HG02943 (cell line): Measurements from ENCODE around the gene SMIM27.
"Not testable (repeated sequence)": the region's sequence is repeated elsewhere in the genome, so short reads cannot be mapped to it uniquely, and the experiment has no call there.

Experiments used
- ATAC-seq: cut with Tn5 transposase; IDR thresholded peaks from one replicate; pipeline ENCODE4 v1.9.1; 2021; ENCODE audit warnings: mild to moderate bottlenecking, low read depth, moderate library complexity; ENCODE audit not compliant: unreplicated experiment

The SMIM27 gene, protein sequence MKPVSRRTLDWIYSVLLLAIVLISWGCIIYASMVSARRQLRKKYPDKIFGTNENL

DNA sequence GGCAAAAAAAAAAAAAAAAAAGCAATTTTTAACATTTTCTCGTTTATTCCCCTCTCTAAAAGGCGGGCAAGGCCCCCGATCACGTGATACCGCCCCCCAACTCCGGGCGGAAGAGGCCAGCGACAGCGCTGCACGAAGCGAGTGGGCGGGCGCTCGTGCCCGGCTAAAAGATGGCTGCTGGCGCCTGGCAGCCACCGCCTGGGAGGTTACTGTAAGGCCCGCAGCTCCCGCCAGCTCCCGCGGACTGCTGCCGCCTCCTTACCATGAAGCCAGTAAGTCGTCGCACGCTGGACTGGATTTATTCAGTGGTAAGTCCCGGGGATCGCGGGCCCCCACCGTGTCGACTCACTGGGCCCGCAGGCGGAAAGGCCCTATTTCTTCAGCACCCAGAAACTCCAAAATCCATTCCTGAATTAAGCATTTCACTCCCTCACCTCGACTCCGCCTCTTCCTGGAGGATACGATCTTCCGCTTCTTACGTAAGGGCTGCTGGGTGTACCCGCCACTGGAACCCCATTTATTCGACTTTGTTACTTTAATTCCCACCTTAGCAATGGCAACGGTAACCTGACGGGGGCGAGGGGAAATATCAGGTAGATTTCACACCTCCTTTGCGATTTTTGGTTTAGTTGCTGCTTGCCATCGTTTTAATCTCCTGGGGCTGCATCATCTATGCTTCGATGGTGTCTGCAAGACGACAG is at the start of gene SMIM27, which contains the start of gene TOPORS:
Gene SMIM27 (plus strand): TSS at position 156 of the 701 bp plus-strand sequence. CDS start 108 bp downstream, at position 264.
Gene TOPORS (minus strand): TSS at position 415 of the 701 bp plus-strand sequence. CDS start 150 bp downstream, at position 265.
- peak; percentile 70 for ATAC-seq

DNA sequence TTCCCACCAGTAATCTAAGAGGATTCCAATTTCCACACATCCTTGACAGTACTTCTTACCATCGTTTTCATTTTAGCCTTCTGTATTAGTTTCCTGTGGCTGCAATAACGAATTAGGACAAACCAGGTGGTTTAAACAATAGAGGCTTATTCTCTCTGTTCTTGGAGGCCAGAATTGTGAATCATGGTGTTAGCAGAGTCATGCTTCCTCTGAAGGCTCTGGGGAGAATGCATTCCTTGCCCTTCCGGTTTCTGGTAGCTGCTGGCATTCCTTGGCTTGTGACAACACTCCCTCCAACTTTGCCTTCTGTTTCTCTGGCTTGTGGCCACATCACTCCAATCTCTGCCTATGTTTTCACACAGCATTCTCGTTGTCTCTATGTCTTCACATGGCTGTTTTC is 49.7 kb upstream of the SMIM27 start:
- ATAC-seq, result no peak

DNA sequence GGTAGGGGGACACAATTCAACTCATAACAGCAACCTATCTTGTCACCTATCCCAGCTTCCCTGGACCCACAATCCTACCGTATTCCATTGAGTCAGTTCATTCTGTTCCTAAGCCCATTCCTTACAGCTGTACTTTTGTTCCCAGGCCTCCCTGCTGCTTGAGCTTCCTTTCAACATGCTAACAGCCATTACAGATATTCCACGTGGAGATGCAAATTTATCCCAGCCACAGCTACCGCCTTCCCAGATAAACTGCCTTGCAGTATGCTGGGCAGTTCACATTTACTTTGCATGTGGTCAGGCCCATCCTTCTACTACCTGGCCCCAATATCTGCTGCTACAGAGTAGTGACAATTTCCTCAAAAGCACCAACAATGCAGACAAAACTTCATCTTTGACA is 49.1 kb upstream of the SMIM27 start:
- no peak for ATAC-seq

DNA sequence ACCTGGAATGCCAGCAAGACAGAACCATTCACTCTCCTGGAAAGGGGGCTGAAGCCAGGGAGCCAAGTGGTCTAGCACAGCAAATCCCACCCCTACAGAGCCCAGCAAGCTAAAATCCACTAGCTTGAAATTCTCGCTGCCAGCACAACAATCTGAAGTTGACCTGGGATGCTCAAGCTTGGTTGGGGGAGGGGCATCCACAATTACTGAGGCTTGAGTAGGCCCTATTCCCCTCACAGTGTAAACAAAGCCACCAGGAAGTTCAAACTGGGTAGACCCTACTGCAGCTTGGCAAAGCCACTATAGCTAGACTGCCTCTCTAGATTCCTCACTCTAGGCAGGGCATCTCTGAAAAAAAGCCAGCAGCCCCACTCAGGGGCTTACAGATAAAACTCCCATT is 43.4 kb upstream of the SMIM27 start:
- ATAC-seq, result no peak

DNA sequence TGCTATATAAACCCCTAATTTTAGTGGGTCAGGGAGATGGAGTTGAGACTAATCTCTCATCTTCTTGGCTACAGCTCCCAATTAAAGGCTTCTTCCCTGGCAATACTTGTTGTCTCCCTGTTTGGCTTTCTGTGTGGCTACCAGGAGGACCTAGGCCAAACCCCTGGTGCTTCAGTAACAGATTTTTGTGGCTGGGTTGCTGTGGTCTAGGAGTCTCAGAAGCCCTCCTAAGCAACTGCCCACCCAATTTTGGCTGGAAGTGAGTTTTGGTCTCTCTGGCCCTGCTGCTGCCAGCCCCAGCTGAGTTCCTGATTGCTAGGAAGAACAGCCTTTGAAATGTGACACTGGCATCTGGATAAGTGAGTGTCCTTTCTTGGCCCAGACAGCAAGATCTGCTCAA is 35.9 kb upstream of the SMIM27 start:
- no peak for ATAC-seq

DNA sequence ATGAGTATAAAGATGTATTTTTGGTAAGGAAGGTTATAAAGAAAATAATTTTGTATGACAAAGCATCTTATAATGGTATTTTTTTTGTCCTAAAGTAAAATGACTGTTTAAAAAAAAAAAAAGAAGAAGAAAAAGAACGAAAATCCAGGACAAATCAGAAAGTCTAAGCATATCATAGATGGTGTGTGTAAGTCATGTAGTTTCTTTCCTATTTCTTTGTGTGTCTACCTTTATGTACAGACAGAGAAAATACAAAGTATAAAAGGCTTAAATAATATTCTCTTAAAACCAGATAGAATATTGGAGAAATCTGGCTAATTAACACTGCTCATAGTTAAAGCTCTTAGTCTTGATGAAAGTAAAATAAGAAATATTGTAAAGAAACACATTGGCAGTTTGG is 33.9 kb upstream of the SMIM27 start:
- ATAC-seq, result no peak

DNA sequence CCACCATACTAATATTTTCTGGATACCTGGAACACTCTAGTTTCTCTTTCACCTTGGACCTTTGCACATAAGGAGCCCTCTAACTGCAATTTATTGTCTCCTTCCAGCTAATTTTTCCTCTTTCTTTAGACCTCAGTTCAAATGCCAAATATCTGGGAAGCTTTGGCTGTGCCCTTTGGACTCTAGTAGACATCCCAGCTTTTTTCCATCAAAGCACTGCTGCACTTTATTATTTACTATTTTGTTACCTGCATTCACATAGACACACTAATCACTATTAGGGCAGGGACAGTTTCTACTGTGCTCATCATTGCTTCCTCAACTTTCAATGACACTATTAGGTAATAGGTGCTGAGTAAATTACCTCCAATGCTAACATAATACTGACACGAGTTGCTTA is 28.2 kb upstream of the SMIM27 start:
- ATAC-seq, result no peak

DNA sequence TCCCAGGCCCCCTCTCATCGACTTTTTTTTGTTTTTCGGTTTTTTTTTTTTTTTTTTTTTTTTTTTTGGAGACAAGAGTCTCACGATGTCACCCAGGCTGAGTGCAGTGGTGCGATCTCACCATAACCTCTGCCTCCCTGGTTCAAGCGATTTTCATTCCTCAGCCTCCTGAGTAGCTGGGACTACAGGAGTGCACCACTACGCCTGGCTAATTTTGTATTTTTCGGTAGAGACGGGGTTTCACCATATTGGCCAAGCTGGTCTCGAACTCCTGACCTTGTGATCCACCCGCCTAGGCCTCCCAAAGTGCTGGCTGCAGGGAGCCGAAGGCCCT is 27.6 kb upstream of the SMIM27 start:
- not testable (repeated sequence) for ATAC-seq

DNA sequence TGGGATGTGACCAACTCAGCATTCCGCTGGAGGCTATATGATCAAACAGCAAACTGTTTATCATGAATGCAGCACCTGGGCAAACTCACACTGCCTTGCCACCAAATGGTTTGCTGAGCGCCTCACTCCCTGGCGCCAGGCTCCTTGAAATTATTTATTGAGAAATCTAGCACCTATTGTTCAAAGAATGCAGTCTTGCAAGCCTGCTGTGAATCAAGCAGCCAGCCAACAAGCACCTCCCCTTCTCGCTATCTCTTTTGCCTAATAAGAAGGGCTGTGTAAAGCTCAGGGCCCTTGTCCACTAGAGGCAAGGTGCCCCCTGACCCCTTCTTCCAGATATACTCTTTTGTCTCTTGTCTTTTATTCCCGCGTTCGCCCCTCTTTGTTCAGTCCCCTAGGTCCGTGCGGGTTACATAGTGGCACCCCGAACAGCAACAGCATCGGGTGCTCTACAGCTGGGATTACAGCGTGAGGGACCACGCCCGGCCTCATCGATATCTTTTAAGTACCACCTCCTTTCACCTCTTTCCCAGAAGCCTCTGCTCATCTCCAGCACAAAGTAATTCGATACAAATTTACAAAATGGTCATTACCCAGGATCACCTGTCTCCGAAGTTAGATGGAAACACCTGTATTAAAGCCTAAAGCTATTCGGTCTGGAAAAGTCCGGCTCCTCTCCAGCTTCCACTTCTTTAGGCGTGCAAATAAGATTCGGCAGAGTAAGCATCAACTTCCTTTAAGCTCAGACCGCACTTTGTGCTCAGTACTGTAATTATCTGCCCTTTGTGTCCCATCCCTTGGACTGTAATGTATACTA is 27.0 kb upstream of the SMIM27 start:
- no peak for ATAC-seq

DNA sequence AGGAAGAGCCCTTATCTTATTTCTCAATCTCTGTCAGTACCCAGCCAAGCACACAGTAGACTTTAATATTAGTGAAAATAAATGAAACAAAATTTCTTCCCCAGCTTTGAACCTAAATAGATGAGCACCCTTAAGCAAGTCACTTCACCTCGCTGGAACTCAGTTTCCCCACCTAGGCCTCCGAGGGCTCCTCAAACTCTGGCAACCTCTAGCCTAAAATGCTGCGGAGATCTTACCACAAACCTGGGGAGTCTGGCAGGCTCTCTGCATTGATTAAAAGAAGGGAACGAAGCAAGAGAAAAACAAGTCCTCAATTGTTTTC is 26.5 kb upstream of the SMIM27 start:
- ATAC-seq, result no peak

DNA sequence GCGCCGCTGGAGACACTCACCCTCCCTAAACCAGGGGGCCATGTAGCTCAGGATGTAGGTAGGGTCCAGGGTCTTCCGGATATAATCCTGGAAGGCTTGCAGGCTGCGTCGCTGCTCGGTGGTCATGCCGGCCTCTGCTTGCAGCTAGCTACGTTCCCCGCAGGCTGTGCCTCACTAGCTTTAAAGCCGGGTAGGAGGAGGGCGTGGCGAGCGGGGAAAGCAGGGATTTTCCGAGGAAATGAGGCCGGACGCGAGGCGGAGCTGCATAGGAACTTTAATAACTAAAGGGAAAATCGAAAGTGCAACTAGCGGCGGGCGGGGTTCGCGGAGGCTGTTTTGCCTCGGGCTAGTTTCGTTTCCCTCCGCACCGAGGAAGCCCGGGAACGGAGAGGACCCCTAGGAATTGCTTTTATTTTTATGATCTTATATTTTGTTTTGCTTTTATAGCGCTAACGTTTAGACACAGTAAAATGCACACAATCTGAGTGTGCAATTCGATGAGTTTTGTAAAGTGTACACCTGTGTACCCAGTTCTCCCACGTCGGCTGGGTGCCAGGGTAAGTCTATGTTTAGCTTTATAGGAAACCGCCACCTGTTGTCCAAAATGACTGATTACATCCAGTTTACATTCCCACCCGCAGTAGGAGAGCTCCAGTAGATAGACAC is 26.0 kb upstream of the SMIM27 start, which contains the start of gene RIGI:
Gene RIGI (minus strand): TSS at position 156 of the 666 bp plus-strand sequence. CDS start 30 bp downstream, at position 126.
- ATAC-seq, result peak; percentile 72

DNA sequence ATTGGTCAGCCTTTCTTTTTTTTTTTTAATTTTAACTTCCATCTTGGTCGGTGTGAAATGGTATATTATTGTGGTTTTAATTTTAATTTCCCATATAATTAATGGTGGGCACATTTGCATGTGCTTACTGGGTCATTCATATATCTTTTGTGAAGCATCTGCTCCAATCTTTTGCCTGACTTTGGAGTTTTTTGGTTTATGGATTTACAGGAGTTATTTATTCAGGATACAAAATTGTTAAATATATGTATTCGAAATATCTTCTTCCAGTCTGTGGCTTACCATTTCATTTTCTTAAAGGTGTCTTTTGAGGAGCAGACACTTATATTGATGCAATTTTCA is 25.4 kb upstream of the SMIM27 start:
- ATAC-seq, result no peak

DNA sequence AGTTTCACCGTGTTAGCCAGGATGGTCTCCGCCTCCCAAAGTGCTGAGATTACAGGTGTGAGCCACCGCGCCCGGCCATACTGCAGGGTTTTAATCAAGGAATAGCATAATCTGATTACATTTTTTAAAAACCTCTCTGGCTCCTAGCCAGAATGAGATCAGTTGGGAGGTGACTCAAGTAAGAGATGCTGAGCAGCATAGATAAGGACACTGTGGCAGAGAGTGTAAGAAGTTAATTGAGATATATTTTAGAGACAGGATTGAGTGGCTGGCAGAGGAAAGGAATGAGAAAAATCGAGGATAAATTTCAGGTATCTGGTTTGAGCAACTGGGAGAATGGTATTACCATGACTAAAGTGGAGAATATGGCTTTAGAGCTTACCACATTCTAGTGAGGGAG is 18.8 kb upstream of the SMIM27 start:
- ATAC-seq, result no peak

DNA sequence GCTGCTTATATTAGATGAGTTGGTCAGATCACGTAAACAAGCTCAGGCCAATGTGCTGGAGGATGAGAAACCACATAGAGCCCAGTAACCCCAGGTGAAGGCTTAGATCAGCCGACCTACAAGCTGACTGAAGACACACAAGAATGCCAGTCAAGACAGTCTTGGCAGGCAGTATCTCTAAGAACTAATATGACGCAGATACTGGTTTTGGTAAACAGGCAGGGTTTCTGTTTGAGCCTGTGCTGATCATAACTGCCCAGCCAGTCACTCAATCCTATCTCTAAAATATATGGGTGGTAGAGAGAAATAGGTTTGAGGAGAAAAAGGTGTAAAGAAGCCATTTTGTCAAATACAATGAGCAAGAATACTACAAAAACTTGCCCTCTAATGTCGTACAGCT is 18.3 kb upstream of the SMIM27 start:
- ATAC-seq, result no peak

DNA sequence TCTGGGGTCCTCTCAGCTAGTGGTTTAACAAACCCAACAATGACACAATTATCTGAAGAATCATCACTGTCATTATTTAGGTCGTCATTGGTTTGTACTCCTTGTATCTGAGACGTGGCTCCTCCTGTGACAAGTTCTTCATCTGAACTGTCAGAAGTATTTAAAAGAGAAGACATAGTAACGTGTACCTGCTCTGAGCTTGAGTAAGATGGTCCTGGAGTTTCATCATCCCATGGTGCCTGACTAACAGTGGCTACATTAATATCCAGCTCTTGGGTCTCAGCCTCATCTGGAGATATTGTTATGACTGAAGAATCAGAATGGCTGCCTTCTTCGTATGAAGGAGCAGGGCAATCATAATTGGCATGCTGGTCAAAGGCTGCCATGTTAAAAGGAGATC is 9.1 kb upstream of the SMIM27 start:
- no peak for ATAC-seq

DNA sequence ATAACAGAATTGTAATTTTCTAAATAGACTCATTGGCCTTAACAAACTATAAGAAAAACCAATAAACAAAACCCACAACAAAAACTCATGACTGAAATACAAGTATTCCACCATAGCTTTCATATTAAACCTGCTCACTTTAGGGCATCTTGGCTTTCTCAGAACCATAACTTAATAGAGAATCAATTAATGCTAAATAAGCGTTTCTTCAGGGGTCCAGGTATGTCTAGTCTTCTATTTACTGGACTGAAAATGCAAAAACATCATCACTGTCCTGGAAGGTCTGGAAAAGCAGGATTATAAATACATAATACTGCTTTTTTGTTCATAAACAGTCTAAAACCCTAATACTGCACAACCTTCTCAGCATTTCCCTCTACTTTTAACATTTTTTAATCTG is 6.2 kb upstream of the SMIM27 start:
- no peak for ATAC-seq

DNA sequence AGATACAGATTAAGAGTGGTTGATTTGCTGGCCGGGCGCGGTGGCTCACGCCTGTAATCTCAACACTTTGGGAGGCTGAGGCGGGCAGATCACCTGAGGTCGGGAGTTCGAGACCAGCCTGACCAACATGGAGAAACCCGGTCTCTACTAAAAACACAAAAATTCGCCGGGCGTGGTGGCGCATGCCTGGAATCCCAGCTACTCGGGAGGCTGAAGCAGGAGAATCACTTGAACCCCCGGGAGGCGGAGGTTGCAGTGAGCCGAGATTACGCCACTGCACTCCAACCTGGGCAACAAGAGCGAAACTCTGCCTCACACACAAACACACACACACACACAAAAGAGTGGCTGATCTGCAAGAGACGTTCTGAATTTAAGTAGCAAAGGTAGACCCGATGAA is 3.9 kb upstream of the SMIM27 start:
- not testable (repeated sequence) for ATAC-seq

DNA sequence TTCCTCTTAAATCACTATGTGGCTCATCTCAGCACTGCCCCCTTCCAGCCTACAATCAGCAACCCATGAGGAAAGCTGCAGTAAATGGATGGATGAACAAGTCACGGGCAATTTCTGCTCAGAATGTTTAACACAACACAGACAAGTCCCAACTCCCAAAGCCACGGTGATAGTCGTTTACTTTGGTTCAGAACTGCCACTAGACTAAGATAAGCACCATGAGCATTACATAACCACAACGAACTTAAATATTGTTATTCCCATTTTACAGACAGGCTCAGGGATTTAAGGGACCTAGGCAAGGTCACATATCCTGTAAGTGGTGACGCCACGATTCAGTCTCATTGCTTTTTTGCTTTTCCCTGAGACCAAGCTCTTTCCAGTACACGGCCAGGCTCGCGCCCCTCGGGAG is 2.0 kb upstream of the SMIM27 start:
- no peak for ATAC-seq

DNA sequence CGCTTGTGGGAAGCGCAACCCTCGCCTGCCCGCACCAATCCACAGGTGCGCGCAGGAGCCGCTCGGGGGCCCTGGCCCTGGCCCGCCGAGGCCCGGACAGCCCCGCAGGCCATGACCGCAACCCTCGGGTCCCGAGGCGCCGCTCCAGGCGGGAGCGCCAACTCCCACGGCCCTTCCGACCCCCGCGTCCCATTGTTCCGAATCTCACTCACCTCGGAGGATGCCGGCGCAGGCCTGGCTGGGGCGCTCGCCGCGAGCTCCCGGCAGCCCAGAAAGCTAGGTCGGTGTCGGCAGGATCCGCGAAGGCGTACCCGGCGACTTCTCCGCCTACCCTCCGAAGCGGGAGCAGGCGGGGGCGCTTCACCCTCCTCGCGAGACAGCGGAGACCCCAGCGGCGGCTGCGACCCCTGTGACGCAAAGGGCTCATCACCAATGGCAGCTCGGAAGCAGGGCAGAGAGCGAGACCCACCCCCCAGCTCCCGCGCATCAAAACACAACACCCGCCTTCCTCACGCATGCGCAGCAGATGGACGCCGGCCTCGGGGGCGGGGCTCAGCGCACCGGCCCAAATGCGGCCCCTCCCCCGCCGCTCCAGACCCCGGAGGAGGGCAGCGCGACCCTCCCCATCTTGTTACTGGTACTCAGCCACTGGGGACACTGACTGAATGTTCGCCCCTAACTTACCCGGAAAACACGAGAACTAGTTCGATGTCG is 1.4 kb upstream of the SMIM27 start:
- ATAC-seq, result peak; percentile 62

DNA sequence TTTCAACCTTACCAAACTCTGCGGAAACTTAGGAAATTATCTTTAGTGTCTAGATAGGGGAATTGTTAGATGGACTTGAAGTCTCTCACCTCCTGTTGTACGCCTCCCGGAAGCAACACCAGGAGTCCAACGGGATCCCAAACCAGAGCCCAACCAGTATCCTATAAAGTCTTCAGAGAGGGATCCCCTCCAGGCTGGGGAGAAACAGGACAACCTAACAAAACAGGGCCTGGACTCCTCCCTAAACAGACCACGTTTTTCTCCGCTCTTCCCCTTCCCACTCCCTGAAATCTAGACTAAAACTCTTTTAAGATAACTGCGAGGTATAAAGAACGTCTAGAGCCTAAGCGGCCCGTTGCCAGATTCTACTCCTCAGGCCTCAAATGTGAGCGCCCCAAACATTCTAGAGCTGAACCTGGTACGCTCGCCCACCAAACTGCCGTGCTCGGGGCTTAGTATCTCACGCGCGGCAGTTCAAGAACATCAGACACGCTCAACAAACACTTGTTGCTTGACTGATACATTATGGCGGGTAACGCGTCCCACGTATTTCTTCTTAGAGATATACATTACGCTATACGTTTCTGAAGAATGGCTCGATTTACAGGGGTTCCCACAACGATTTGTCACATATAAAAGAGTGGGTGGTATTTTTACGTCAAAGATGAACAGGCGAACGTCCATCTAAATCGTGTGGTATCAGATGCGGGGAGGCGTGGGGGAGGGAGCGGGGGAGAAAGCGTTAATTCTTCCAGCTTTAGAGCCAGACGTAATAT is 663 bp upstream of the SMIM27 start:
- peak; percentile 4 for ATAC-seq
